Prostate gland (tissue), 2 donors: ENCODE results near the gene ACAD10. TPM values are rescaled to one million over a fixed set of nuclear protein-coding genes. Genes with fewer than 3 reads are reported as not detected.

Source experiments
- DNase-seq: peaks from one replicate; pipeline ENCODE4 v3.0.0-alpha.2; 2019; ENCODE audit warnings: low spot score
- H3K27ac ChIP-seq, 2 donors: fragments of 200-600 bp; sonication (generic); 2 replicates each; pipeline ENCODE4 v1.5.1; 2017 to 2019
- H3K27me3 ChIP-seq: fragments of 200-600 bp; sonication (generic); replicated peaks from 2 replicates; pipeline ENCODE4 v1.5.1; 2019; ENCODE audit not compliant: insufficient read depth
- H3K36me3 ChIP-seq, 2 donors: fragments of 200-600 bp; sonication (generic); 1 replicate in 1 of 2; 2 replicates in 1 of 2; pipeline versions ENCODE4 v1.5.1 to v1.8.1; 2017 to 2019
- H3K4me1 ChIP-seq: fragments of 200-600 bp; sonication (generic); replicated peaks from 2 replicates; pipeline ENCODE4 v1.5.1; 2019
- H3K4me3 ChIP-seq, 2 donors: fragments of 200-600 bp; sonication (generic); 2 replicates each; pipeline ENCODE4 v1.5.1; 2017 to 2019
- H3K9me3 ChIP-seq: fragments of 200-600 bp; sonication (generic); 2 replicates; pipeline ENCODE4 v1.5.1; 2017
- POLR2A ChIP-seq: fragments of 450-650 bp; IDR thresholded peaks from one replicate; pipeline ENCODE4 v1.6.1; 2016; ENCODE audit warnings: antibody characterized with exemption, mild to moderate bottlenecking
- POLR2AphosphoS5 ChIP-seq: sonication (generic); formaldehyde crosslinking; IDR thresholded peaks from one replicate; pipeline ENCODE4 v1.6.1; 2017; ENCODE audit warnings: antibody characterized with exemption
- WGBS: methylation state at CpG from one replicate; pipeline ENCODE4 v1.1.5; 2018; 5-methylcytosine and 5-hydroxymethylcytosine counted together
- intact Hi-C: fragments of 100-400 bp; cut with DNase I; formaldehyde crosslinking; loops from one replicate; pipeline ENCODE4 v1.14.2; 2022
- total RNA-seq, 2 donors: library from RNA; depleted of rRNA; stranded (reverse); fragments of >200 nt; gene quantifications; one replicate each; pipeline ENCODE4 v1.1.0, GENCODE V29; 2016
- TF ChIP-seq, protein P1 (sequence below), 4 experiments: fragments of 200-600 bp in 2 of 4; fragments of 450-650 bp in 2 of 4; sonication (generic) in 2 of 4; IDR thresholded peaks; 1 replicate in 3 of 4; 2 replicates in 1 of 4; pipeline ENCODE4 v1.5.1; 2016 to 2019; ENCODE audit warnings: antibody characterized with exemption in 4 of 4, mild to moderate bottlenecking in 2 of 4, moderate library complexity in 2 of 4

The ACAD10 gene
- total RNA-seq, 2 donors from 2014 or later, result 36.8 to 37.5 TPM

DNA sequence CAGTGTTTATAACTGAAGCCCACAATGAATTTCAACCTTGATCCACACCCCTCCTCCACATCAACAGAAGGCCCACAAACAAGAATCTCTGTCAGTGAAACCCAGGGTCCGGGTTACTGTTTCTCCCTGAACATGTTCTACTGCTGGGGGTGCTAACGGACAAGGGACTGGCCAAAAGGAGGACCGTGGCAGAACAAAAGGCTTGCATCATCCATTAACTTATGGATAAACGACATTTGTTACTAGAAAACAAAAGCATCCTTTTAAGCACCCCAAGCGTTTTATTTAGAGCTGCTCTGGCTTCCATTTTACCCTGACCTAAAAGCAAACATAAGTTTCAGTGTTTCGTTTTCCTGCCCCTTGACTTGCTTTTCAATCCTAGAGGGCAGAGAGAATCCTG lies 32.3 kb upstream of the ACAD10 start:
- H3K4me3 ChIP-seq, result no peak overlapping the region
- DNase-seq, result no peak
- intact Hi-C loops, result no loop called here
- peaks cover 11 to 14% of the 10 kb centered on the region in 2 donors for H3K36me3 ChIP-seq
- no peaks in the 10 kb centered on the region for H3K27me3 ChIP-seq
- H3K9me3 ChIP-seq, result no peaks in the 10 kb centered on the region
- H3K4me1 ChIP-seq, result no peaks in the 10 kb centered on the region
- WGBS, result 84% methylated on average over 6 of the region's 6 CpGs
- no peak overlapping the region for H3K27ac ChIP-seq
- TF ChIP-seq POLR2AphosphoS5 (no peak), POLR2A (no peak)
- TF ChIP-seq, protein P1, sequence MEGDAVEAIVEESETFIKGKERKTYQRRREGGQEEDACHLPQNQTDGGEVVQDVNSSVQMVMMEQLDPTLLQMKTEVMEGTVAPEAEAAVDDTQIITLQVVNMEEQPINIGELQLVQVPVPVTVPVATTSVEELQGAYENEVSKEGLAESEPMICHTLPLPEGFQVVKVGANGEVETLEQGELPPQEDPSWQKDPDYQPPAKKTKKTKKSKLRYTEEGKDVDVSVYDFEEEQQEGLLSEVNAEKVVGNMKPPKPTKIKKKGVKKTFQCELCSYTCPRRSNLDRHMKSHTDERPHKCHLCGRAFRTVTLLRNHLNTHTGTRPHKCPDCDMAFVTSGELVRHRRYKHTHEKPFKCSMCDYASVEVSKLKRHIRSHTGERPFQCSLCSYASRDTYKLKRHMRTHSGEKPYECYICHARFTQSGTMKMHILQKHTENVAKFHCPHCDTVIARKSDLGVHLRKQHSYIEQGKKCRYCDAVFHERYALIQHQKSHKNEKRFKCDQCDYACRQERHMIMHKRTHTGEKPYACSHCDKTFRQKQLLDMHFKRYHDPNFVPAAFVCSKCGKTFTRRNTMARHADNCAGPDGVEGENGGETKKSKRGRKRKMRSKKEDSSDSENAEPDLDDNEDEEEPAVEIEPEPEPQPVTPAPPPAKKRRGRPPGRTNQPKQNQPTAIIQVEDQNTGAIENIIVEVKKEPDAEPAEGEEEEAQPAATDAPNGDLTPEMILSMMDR (IDR thresholded peaks at IDR 0.05), result no peak

DNA sequence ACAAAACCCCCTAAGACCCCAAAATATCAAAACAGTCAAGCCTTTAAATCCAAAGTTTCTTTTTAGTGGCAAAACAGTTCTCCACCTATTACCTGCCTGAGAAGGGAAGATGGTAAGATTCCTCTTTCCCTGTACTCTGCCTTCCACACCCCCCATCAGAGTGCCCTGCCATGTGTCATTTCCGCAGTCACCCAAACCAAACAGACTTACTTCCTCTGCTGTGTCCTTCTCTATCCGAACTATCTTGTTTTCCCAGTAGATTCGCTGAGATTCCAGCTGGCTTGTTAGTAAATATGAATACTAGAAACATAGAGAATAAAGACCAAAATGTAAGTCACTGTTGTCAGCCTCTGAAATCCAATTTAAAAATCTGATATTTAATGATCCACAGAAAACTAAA lies 30.5 kb upstream of the ACAD10 start:
- no peak overlapping the region for H3K27ac ChIP-seq
- peaks cover 5% of the 10 kb centered on the region in 2 donors for H3K36me3 ChIP-seq
- TF ChIP-seq, protein P1 (IDR thresholded peaks at IDR 0.05), result no peak
- TF ChIP-seq POLR2AphosphoS5 (no peak), POLR2A (no peak)
- H3K4me1 ChIP-seq, result no peaks in the 10 kb centered on the region
- intact Hi-C loops, result no loop called here
- WGBS, result 90% methylated on average over 3 of the region's 3 CpGs
- no peaks in the 10 kb centered on the region for H3K27me3 ChIP-seq
- H3K9me3 ChIP-seq, result no peaks in the 10 kb centered on the region
- H3K4me3 ChIP-seq, result no peak overlapping the region
- no peak for DNase-seq

DNA sequence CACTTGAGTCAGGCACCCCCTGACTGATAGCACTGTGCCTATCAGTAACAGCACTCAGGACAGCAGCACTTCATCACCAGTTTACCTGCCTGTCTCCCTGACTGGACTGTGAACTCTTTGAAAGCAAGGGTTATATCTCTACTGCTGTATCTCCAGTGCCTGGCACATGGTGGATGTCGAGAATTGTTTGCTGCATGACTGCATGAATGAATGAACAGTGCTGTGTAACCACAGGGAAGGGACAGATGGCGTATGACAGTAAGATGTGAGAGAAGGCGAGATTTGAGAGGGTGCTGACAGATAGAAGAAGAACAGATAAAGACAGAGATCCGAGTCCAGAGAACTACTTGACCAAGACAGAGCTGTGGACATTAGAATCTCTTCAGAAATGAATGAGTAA lies 29.8 kb upstream of the ACAD10 start:
- Histone ChIP-seq H3K27me3 (no peaks in the 10 kb centered on the region), H3K36me3 (peaks cover 5% of the 10 kb centered on the region in 2 donors), H3K4me1 (no peaks in the 10 kb centered on the region), H3K27ac (no peak overlapping the region), H3K9me3 (no peaks in the 10 kb centered on the region), H3K4me3 (no peak overlapping the region)
- DNase-seq, result no peak
- TF ChIP-seq POLR2AphosphoS5 (no peak), POLR2A (no peak)
- TF ChIP-seq, protein P1 (IDR thresholded peaks at IDR 0.05), result no peak
- WGBS, result 88% methylated on average over 4 of the region's 4 CpGs
- intact Hi-C loops, result no loop called here

DNA sequence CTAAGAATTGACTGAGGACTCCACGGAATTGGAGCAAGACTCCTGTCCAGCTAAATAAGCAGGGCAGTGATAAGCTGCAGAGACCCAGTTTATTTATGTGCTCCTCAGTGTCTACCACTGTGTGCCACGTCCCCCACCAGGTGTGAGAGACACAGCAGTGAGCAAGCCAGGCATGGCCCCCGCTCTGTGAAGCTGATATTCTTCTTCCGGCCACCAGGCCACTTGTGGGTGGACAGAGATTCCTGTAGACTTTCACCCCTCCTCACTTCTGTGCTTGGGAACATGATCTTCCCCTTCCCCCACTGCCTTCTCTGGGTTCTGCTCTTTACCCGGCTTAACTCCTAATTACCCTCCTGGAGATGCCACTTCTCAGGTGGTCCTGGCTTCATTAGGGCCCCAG lies 21.4 kb upstream of the ACAD10 start:
- Histone ChIP-seq H3K36me3 (no peaks in the 10 kb centered on the region), H3K27ac (no peak overlapping the region), H3K27me3 (no peaks in the 10 kb centered on the region), H3K9me3 (no peaks in the 10 kb centered on the region), H3K4me3 (no peak overlapping the region), H3K4me1 (no peaks in the 10 kb centered on the region)
- intact Hi-C loops, result no loop called here
- no peak for DNase-seq
- TF ChIP-seq, protein P1 (IDR thresholded peaks at IDR 0.05), result no peak
- no peak for TF ChIP-seq POLR2AphosphoS5
- no peak for TF ChIP-seq POLR2A
- 83% methylated on average over 5 of the region's 5 CpGs for WGBS

DNA sequence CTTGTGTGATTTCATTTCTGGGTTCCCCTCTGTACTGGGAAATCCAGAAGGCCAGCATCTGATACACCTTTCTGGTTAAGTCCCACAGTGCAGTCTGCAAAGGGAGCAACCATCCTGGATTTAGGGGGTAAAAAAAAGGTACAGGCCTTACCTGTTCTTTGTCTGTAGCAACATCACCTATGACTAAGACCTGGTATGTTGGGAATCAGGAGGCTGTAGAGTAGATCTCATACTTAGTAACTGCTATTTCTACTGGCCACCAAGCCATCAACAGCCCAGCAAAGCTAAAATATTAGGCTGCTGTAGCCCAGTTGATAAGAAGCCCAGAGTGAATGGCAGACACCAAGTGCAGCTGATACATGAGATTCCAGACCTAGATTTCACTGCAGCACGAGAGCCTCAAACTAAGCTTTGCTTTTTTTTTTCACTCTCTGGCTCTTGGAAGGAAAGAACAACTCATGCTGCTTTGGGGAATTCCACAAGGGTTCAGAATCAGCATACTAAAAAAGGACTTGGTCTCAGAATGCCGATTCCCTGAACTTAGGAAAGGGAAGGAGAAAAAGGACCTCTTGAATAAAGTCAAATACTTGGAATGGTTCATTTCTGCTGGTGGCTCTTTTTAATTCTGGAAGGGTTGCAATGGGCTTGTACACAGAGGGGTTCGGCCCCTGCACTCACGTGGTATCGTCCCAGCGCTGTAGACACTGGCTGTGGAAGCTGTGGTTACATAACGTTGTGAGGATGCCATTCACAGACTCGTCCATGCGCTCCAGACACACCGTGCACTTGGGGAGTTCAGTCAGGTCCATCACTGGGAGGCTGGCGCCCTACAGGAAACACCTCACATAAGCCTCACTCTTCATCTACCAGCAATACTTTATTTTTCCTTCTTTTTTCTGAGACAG lies 20.6 kb upstream of the ACAD10 start:
- no peak for DNase-seq
- H3K27me3 ChIP-seq, result no peaks in the 10 kb centered on the region
- intact Hi-C loops, result no loop called here
- no peaks in the 10 kb centered on the region for H3K36me3 ChIP-seq
- H3K27ac ChIP-seq, result no peak overlapping the region
- H3K4me3 ChIP-seq, result no peak overlapping the region
- no peaks in the 10 kb centered on the region for H3K9me3 ChIP-seq
- H3K4me1 ChIP-seq, result no peaks in the 10 kb centered on the region
- TF ChIP-seq, protein P1 (IDR thresholded peaks at IDR 0.05), result no peak
- no peak for TF ChIP-seq POLR2AphosphoS5
- 76% methylated on average over 11 of the region's 11 CpGs for WGBS
